GM12873 (cell line): ENCODE results near the gene PRTN3.

Experiments
- TF ChIP-seq, protein P1 (sequence below): IDR thresholded peaks from 2 replicates; pipeline ENCODE4 v1.5.1; 2012; ENCODE audit warnings: low read depth, mild to moderate bottlenecking, moderate library complexity, low read length, control low read depth; ENCODE audit not compliant: insufficient read depth; ENCODE audit errors: missing control alignments

Gene PRTN3

DNA sequence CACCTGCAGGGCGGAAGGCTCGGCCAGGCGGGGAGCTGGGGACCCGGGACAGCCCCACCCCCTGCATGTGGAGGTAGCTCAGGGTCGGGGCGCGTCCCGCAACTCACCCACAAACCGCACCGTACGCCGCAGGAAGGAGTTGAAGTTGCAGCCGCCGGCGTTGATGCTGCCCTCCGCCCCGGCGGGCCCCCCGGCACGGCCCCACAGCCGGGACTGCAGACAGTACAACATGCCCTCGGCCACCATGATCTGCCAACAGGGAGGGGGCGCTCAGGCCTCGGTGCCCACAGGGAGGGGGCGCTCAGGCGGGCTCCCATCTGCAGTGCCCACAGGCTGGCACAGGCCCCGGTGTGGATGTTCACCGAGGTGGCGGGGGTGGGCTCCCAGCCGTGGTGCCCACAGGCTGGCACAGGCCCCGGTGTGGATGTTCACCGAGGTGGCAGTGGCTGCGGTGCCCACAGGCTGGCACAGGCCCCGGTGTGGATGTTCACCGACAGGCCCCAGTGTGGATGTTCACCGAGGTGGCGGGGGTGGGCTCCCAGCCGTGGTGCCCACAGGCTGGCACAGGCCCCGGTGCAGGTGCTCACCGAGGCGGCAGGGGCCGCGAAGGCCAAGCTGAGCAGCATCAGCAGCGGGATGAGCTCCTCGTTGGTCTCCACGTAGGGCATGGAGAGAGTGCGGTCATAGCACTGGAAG is 25.6 kb upstream of the PRTN3 start:
- TF ChIP-seq, protein P1, sequence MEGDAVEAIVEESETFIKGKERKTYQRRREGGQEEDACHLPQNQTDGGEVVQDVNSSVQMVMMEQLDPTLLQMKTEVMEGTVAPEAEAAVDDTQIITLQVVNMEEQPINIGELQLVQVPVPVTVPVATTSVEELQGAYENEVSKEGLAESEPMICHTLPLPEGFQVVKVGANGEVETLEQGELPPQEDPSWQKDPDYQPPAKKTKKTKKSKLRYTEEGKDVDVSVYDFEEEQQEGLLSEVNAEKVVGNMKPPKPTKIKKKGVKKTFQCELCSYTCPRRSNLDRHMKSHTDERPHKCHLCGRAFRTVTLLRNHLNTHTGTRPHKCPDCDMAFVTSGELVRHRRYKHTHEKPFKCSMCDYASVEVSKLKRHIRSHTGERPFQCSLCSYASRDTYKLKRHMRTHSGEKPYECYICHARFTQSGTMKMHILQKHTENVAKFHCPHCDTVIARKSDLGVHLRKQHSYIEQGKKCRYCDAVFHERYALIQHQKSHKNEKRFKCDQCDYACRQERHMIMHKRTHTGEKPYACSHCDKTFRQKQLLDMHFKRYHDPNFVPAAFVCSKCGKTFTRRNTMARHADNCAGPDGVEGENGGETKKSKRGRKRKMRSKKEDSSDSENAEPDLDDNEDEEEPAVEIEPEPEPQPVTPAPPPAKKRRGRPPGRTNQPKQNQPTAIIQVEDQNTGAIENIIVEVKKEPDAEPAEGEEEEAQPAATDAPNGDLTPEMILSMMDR = no peak

DNA sequence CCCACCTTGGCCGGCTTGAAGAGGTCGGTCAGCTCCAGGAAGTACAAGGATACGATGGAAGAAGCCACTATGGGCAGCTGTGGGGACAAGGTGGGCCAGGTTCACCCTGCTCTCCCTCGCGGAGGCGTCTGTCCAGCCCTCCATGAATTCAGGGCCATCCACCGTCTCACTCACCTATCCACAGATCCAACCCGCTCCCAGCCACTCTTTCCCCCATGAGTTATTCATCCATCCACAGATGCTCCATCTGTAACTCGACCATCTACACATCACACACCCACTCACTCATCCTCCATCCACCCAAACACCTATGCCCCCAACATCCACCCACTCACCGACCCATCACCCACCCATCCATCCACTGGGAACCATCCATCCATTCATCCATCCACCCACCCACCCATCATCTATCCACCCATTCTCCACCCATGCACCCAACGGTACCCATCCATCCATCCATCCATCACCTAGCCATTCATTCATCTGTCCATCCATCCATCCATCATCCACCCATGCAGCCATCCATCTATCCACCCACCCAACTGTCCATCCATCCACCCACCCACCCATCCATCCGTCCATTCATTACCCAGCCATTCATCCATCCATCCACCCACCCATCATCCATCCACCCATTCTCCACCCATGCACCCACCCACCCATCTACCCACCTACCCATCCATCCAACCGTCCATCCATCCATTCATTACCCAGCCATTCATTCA is 24.9 kb upstream of the PRTN3 start:
- TF ChIP-seq, protein P1 = no peak

DNA sequence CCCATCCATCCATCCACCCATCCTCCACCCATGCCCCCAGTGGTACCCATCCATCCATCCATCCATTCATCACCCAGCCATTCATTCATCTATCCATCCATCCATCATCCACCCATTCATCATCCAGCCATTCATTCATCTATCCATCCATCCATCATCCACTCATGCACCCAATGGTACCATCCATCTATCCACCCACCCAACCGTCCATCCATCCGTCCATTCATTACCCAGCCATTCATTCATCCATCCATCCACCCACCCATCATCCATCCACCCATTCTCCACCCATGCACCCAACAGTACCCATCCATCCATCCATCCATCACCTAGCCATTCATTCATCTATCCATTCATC is 24.3 kb upstream of the PRTN3 start:
- TF ChIP-seq, protein P1 = no peak

DNA sequence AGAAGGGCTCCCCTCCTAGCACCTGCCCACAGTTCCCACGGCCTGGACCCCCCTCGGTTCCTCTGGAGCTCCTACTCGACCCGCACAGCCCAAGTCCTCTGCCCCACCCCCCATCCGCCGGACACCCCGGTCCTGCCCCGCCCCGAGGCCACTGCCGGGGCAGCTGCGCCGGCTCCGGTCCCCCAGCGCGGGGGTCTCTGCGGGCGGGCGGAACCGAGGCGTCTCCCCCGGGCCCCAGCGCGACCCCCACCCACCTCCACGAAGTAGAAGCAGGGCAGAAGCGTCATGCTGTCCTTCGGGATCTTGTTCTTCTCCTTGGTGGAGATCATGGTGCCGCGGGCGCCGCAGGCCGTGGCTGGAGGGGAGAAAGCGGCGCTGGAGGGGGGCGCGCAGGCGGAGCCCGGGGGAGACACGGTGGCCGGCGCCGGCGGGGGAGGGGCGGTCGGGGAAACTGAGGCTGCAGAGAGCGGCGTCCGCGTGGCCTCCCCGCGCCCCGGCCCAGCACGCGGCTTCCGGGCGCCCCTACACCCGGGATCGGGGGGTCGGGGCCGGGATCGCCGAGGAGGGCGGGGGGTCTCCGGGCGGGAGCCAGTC is 19.5 kb upstream of the PRTN3 start:
- TF ChIP-seq, protein P1 = no peak

DNA sequence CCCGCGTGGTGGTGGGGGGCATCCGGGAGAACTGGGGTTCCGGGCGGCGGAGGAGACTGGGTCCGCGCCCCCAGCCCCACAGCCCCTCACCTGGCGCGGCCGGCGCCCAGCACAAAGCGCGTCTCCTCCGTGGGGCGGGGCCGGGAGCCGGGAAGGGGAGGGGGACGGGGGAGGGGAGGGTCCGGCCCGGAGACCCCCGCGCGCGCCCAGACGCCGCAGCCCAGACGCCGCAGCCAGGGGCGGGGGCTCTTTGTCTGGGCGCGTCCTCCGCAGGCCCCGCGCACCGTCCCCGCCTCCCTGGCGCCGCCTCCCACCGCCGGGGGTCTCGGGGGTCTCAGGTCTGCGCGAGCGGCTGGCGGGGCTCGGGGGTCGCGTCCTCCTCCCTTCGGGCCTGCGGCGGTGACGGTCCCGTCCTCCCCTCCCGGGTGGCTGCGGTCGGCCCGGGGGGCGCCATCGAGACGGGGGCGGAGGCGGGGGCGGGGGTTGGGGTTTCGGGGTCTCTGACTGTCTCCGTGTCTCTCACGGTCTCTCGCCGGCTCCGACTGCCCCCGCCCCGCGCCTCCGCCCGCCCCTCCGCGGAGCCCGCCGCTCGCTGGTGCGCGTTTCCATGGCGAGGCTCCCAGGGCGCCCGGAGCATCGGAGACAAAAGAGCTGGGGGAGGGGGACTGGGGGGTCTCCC is 18.8 kb upstream of the PRTN3 start, which contains the start of gene PLPPR3:
TSS of gene PLPPR3 (minus strand) at position 131 of the 679 bp plus-strand sequence. CDS start 396 bp downstream, outside the sequence.
- TF ChIP-seq, protein P1 = no peak

DNA sequence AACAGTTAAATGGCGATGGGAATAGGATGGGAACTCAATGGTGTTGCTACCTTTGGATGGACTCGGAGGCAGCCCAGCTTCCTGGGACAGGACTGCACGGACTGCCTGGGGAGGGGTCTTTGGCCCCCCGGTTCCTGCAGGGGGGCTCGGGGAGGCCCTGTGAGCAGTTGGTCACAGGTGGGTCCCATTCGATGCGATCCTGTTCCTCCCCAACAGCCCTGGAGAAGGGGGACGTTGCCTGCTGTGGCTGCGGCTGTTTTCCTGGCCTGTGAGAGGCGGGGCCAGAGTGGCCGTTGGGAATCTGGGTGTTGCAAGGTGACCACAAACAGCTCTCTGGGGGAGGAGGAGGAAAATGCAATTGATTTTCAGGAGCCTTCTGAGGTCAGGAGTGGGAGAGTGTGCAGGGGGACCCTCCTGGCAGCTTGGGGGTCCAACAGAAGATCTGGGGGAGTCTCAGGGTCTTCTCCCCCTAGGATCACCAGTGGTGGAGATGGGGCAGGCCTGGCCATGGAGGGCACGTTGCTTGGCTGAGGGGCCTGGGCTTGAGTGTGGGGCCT is 17.2 kb upstream of the PRTN3 start:
- TF ChIP-seq, protein P1 = no peak
